ES-I3 (cell line): ENCODE data around the gene JAM2.
"Not testable (repeated sequence)": the region's sequence is repeated elsewhere in the genome, so short reads cannot be mapped to it uniquely, and the experiment has no call there.

ENCODE experiments used
- H3K36me3 ChIP-seq: 2 replicates; pipeline ENCODE4 v1.6.1; 2013; ENCODE audit warnings: mild to moderate bottlenecking, low read length, control low read depth, moderate library complexity; ENCODE audit not compliant: insufficient read depth
- H3K4me1 ChIP-seq: 2 replicates; pipeline ENCODE4 v1.6.1; 2013; ENCODE audit warnings: mild to moderate bottlenecking, control low read depth, low read length; ENCODE audit not compliant: insufficient read depth
- H3K9ac ChIP-seq: 2 replicates; pipeline ENCODE4 v1.6.1; 2013; ENCODE audit warnings: low read depth, mild to moderate bottlenecking, low read length, moderate library complexity
- H3K9me3 ChIP-seq: 2 replicates; pipeline ENCODE4 v1.6.1; 2013; ENCODE audit warnings: mild to moderate bottlenecking, low read length, moderate library complexity; ENCODE audit not compliant: control insufficient read depth, insufficient read depth

The JAM2 gene

DNA sequence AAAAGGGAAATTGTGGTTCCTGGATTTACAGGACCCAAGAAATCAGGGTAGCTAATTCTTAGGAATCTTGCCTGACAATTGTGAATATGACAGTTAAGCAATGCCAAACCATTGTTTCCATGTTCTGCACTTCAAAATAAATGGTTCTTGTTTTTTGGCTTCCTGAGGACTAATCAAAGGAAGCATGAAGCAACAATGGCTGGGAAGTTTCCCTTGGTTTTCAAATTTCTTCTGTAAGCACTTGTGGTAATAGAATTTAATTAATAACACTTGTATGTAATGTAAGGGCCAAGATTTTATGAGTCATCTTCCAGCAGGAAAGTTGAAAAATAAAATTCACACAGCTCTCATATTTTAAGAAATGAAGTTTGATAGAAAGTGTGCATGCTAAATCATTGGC lies 31.7 kb downstream of the JAM2 start:
- H3K9me3 ChIP-seq = peaks cover 3% of the 10 kb centered on the region; the same call in 1 of the 2 replicates

DNA sequence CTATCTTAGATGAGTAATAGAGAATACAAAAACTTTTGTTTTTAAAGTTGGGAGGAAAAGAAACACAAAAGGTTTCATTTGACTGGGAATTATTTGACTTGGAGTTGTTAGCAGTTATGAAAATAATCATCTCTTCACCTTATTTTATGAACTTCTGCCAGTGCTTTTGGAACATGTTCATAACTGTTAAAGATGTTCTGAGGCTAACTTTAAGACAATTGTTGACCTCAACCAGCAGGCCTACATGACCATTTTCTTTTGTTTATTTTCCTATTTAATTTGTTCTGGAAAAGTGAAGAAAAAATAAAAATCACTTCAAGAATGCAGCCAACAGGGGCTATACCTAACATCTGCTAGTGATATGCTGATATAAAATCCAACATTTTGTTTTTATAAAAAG lies 37.4 kb downstream of the JAM2 start:
- Histone ChIP-seq H3K9me3 (peaks cover 3% of the 10 kb centered on the region; the same call in 1 of the 2 replicates), H3K4me1 (no peaks in the 10 kb centered on the region), H3K9ac (no peak overlapping the region), H3K36me3 (no peaks in the 10 kb centered on the region)

More for the DNA sequence above, 31.7 kb downstream of the JAM2 start:
- Histone ChIP-seq H3K4me1 (no peaks in the 10 kb centered on the region), H3K9ac (no peak overlapping the region), H3K36me3 (no peaks in the 10 kb centered on the region)

DNA sequence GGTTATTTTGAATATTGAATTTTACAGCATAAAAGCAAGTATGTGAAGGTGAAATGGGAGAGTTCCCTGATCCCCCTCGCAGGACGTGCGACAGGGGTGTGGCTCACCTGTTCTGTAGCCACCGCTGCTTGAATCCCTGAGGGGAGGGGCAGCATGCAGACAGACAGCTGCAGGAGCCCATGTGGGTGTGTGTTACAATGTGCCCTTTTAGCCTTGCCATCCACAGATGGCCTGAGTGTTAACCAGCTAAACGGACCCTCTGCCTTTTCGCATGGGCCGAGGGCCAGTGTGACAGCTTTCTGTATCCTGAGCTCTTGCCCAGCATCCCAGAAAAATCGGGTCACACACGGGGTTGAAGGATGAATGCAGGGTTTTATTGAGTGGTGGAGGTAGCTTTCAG lies 43.3 kb downstream of the JAM2 start:
- H3K4me1 ChIP-seq = no peaks in the 10 kb centered on the region
- no peaks in the 10 kb centered on the region for H3K36me3 ChIP-seq
- H3K9ac ChIP-seq = peak overlapping the region; percentile 14; the same call in 1 of the 2 replicates
- no peaks in the 10 kb centered on the region for H3K9me3 ChIP-seq

DNA sequence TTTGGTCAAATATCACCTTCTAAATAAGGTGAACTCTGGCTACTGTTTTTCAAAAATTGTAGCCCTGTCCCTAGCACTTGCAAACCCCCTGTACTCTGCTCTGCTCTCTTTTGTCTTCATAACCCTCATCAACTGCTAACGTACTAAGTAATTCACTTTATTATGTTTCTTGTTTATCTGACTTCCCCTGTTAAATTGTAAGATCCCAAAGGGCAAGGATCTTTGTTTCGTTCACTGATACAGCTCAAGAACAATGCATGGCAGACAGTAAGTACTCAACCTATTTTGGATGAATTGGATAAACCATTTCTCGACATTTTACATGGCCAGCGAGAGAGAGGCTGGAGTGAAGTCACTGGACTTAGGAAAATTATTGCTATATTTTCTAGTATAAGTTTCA lies 48.7 kb downstream of the JAM2 start:
- H3K36me3 ChIP-seq = no peaks in the 10 kb centered on the region
- no peak overlapping the region for H3K9ac ChIP-seq
- H3K4me1 ChIP-seq = no peaks in the 10 kb centered on the region
- no peaks in the 10 kb centered on the region for H3K9me3 ChIP-seq

DNA sequence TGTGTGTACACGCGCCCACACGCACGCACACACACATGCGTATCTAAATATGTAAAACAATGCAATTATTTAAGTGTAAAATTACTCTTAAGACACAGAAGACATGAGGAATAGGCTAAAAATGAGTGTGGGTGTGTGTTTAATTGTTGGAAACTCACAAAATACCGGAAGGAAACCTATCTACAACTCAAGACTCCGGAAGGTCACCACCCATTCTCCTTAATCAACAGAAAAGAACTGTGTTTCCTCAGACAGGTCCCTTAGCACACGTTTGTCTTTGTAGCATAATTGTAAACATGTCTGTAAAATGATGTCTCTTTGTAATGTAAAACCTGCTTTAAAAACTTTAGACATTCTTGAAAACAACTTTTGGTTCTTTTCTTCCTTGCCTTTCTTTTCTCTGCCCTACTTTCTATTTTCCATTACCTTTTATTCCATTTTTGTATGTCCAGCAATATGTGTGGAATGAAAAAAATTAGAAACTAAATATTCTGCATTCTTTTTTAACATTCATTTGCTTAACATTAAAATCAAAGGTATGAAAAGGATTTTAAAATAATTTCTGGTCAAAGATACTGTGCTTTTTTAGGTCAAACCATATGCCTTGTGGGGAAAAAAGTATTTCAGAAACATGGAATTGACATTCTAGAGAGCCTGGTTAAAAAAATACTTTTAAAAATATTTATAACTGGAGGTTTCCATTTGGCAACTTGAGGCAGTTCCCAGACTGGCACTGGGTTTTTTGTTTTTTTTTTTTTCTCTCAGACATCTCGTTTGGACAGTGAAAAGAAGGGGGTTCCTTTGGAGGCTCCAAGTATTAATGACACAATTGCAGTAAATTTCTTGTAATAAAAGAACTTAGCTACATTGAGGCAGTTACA lies 49.5 kb downstream of the JAM2 start:
- H3K9ac ChIP-seq = no peak overlapping the region
- H3K36me3 ChIP-seq = no peaks in the 10 kb centered on the region
- no peaks in the 10 kb centered on the region for H3K4me1 ChIP-seq
- no peaks in the 10 kb centered on the region for H3K9me3 ChIP-seq

DNA sequence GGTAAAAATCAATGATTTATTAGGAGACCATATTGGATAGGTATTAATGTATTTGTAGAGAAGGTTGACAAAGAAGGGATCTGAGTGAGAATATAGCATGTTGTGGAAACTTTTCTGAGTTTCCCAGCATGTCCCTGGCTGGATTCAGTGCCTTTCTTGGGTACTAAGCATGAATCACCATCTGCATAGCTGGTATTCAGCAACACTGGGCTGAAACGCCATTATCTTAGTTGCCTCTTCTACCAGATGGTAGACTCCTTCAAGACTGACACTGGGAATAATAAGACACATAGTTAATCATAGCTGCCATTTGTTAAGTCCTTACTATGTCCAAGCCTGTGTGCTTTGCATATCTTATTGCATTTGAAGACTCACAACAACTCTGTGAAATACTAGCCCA lies 50.2 kb downstream of the JAM2 start:
- Histone ChIP-seq H3K4me1 (no peaks in the 10 kb centered on the region), H3K36me3 (no peaks in the 10 kb centered on the region), H3K9ac (no peak overlapping the region), H3K9me3 (no peaks in the 10 kb centered on the region)

DNA sequence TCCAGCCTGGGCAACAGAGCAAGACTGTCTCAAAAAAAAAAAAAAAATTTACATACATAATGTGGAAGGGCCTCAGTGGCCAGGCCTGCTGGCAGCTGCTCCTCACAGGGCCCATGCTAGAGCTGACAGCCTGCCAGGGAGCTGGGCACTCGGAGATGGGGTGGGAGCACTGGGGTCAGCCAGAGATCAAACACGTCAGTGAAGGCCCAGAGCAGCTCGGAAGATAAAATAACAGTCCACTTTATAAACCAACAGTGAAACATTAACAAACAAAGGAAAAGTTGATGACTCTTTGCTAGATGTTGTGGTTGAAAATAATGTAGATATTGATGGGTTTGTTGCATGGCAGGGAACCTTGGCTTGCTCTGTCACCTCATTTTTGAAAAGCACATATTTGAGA lies 52.9 kb downstream of the JAM2 start:
- Histone ChIP-seq H3K9ac (no peak overlapping the region), H3K4me1 (no peaks in the 10 kb centered on the region)

DNA sequence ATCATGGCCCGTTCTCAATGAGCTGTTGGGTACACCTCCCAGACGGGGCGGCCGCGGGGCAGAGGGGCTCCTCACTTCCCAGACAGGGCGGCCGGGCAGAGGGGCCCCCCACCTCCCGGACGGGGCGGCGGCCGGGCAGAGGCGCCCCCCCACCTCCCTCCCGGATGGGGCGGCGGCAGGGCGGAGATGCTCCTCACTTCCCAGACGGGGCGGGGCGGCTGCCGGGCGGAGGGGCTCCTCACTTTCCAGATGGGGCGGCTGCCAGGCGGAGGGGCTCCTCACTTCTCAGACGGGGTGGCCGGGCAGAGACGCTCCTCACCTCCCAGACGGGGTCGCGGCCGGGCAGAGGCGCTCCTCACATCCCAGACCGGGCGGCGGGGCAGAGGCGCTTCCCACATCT lies 56.4 kb downstream of the JAM2 start:
- not testable (repeated sequence) for H3K9ac ChIP-seq, H3K4me1 ChIP-seq, H3K36me3 ChIP-seq
- H3K9me3 ChIP-seq = peaks cover 11% of the 10 kb centered on the region; the same call in 1 of the 2 replicates

More for the DNA sequence above, 52.9 kb downstream of the JAM2 start:
- H3K9me3 ChIP-seq = peaks cover 8% of the 10 kb centered on the region; the same call in 1 of the 2 replicates
- no peaks in the 10 kb centered on the region for H3K36me3 ChIP-seq

DNA sequence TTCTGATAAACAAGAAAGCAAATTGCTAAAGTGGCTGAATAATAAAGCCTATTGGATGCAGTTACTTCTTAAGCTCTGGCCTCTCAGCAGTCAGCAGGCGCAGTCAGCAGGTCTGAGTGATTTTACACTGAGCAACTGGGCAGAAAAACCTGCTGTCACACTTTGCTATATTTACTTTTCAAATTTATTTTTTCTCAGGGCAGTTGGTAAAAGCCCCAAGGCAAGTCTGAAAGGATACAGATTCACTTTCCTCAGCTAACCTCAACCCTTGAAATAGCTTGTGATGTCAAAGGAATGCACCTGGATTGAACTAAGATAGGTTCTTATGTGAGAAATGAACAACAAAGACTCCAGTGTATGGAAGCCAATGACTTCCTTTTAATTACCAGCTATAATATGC lies 61.7 kb downstream of the JAM2 start:
- Histone ChIP-seq H3K4me1 (no peaks in the 10 kb centered on the region), H3K36me3 (no peaks in the 10 kb centered on the region), H3K9ac (no peak overlapping the region), H3K9me3 (peaks cover 11% of the 10 kb centered on the region; the same call in 1 of the 2 replicates)

DNA sequence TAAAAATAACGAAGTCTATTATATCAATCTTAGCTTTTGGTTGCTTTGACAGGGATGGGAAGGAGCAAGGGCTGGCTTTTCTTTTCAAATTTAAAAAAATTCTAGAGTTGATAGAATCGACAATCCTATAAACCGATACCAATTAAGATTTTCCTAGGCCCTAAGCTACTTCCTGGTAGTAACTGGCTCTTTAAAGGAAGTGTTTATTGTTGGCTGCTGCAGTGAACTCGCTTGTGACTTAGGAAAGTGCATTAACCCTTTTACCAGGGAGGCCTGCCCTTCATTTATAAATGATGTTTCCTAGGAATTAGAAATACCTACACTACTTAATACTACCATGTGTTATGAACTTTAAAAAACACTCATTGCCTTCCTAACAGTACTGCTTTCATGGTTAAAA lies 62.5 kb downstream of the JAM2 start:
- Histone ChIP-seq H3K4me1 (no peaks in the 10 kb centered on the region), H3K9ac (no peak overlapping the region), H3K36me3 (no peaks in the 10 kb centered on the region), H3K9me3 (peaks cover 8% of the 10 kb centered on the region; the same call in 1 of the 2 replicates)

DNA sequence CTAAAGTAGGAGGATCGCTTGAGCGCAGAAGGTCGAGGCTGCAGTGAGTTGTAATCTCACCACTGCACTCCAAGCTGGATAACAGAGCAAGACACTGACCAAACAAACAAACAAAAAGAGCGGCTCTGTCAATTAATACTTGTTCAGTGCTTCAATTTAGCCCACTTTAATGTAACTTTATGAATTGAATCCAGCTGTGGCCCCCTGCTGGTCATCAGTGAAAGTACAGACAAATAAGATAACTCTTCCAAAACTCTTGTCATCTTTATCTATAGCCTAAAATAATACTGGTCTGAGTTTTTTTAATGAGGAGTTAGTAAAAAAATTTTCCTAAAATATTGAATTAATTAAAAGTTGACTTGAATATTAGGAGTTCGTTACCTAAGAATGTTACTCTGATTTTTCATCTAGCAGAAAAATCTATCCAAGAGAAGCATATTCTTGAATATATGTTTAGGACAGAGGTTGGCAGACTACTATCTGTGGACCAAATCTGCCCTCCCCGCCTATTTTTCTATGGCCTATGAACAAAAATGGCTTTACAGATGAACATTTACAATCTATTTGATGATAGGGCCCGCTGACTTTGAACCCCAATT lies 69.5 kb downstream of the JAM2 start:
- Histone ChIP-seq H3K9me3 (no peaks in the 10 kb centered on the region), H3K4me1 (no peaks in the 10 kb centered on the region; the same call in 1 of the 2 replicates), H3K9ac (no peak overlapping the region), H3K36me3 (no peaks in the 10 kb centered on the region)

DNA sequence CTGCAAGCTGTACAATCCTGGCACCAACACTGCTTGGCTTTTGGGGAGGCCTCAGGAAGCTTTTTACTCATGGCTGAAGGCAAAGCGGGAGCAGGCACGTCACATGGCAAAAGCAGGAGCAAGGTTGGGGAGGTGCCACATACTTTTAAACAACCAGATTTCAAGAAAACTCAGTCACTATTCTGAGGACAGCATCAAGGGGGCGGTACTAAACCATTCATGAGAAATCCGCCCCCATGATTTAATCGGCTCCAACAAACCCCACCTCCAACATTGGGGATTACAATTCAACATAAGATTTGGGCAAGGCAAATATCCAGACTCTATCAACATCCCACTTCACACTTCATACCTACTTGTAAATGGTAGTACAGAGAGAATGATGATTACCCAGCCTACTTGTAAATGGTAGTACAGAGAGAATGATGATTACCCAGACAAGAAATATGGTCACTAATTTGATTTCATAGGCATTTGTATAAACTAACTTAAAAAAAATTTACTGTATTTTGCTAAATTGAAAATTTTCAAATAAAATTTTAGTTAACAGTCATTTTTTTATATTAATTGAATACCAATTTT lies 70.7 kb downstream of the JAM2 start:
- no peaks in the 10 kb centered on the region for H3K36me3 ChIP-seq
- H3K4me1 ChIP-seq = no peaks in the 10 kb centered on the region; the same call in 1 of the 2 replicates
- H3K9me3 ChIP-seq = no peaks in the 10 kb centered on the region
- no peak overlapping the region for H3K9ac ChIP-seq

DNA sequence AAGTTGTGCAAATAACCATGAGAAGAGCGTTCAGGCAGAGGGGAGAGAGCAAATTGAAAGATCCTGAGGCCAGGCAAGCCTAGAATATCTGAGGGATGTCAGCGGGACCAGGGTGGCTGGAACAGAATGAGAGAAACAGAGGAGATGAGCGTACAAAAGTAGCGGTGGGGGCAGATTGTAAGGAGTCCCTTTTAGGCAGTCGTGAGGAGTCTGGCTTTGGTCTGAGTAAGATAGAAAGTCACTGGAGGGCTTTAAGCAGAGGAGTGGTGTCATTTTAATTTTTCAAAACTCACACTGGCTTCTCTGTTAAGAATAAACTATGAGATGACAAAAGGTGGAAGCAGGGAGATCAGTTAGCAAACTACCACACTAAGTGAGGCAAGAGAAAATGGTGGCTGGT lies 71.5 kb downstream of the JAM2 start:
- Histone ChIP-seq H3K36me3 (no peaks in the 10 kb centered on the region), H3K9ac (no peak overlapping the region), H3K9me3 (no peaks in the 10 kb centered on the region), H3K4me1 (no peaks in the 10 kb centered on the region; the same call in 1 of the 2 replicates)

DNA sequence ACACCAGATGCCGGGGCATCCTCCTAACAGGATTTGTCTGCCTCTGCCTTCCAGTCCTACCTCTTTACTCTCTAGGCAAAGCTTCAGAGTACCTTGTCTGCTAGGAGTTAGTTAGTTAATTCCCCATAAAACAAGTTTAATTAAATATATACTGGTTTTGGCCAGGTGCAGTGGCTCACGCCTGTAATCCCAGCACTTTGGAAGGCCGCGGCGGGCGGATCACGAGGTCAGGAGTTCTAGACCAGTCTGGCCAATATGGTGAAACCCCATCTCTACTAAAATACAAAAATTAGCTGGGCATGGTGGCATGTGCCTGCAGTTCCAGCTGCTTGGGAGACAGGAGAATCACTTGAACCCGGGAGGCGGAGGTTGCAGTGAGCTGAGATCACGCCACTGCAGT lies 75.0 kb downstream of the JAM2 start:
- not testable (repeated sequence) for H3K36me3 ChIP-seq, H3K9me3 ChIP-seq, H3K9ac ChIP-seq
- H3K4me1 ChIP-seq = peaks cover 17% of the 10 kb centered on the region
